ENCODE data around the gene MRPL58. TPM values are rescaled to one million over a fixed set of nuclear protein-coding genes. Genes with fewer than 3 reads are reported as not detected.

The MRPL58 gene
- polyA plus RNA-seq, 3 donors = 18.9 to 52.6 (median 44.4) TPM

DNA sequence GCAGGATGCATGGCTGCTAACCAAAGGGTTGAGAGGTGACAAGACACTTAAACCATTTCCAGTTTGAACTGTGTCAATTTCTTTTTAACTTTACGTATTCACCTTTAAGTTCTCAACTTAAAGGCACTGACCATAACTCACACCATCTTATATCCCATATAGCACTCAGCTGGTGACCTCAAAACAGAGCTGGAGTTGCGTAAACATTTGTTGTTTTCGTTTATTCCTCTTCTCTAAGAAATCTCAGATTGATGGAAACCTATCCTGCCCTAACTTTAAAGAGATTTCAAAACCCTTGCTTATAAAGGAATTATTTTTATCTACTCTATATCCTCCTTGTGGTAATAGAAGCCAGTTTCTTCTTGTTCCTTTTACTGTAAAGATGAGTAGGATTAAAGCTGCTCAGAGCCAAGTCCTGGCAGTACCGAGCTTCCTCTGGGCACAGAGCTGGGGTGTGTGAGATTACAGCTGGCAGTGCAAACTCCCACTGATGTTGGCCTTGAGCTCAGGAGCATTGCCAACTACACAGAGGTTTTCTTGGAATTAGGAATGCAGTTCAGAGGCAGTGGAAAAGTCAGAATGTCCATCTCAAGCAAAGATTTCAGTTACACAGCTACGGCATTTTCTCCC lies 35.9 kb downstream of the MRPL58 start:
- peaks cover 8% of the 10 kb centered on the region for H4K20me1 ChIP-seq (ENCODE audit: insufficient read depth, low read length)
- H3K4me3 ChIP-seq (replicated peaks in 1 of 3; ENCODE audit: low read depth in 2 of 3, low read length in 3 of 3) = peak overlapping the region in 2 of 3 experiments; percentile 88 to 97
- H3K27ac Mint-ChIP-seq = peak overlapping the region in 4 of 7 donors; percentile 10 to 86 (median 39)
- 21% methylated on average over 2 of the region's 5 CpGs for WGBS (ENCODE audit: insufficient coverage)
- no peak overlapping the region for H3K9ac ChIP-seq (ENCODE audit: insufficient read depth, low read length, poor library complexity, severe bottlenecking)
- peaks cover 18 to 25% of the 10 kb centered on the region in 2 donors for H3K4me1 ChIP-seq (ENCODE audit: control insufficient read depth in 1 of 2, insufficient read depth in 2 of 2, low read length in 2 of 2)
- H3K36me3 ChIP-seq (replicated peaks in 1 of 2; ENCODE audit: control insufficient read depth in 1 of 2, insufficient read depth in 2 of 2, low read length in 2 of 2) = peaks cover 24 to 39% of the 10 kb centered on the region in 2 donors
- no peaks in the 10 kb centered on the region for H3K27me3 ChIP-seq (ENCODE audit: control insufficient read depth in 2 of 2, insufficient read depth in 2 of 2, low read length in 2 of 2)
- peaks cover 23% of the 10 kb centered on the region for H3K4me1 Mint-ChIP-seq
- H3K27ac ChIP-seq (ENCODE audit: low read depth in 1 of 2, low read length in 2 of 2) = no peak overlapping the region
- H3K27me3 Mint-ChIP-seq (ENCODE audit: low read depth in 3 of 3) = no peaks in the 10 kb centered on the region
- no peaks in the 10 kb centered on the region for H3K9me3 ChIP-seq (replicated peaks in 1 of 2; ENCODE audit: control insufficient read depth in 1 of 2, insufficient read depth in 1 of 2, low read length in 2 of 2)
- peak in 1 of 3 donors; percentile 10 for DNase-seq
- H3K9me3 Mint-ChIP-seq = no peaks in the 10 kb centered on the region
- H2AFZ ChIP-seq (ENCODE audit: insufficient read depth, low read depth, low read length, poor library complexity, severe bottlenecking) = peak overlapping the region; percentile 97
- H3K4me3 Mint-ChIP-seq = peak overlapping the region; percentile 92 to 93
- TF ChIP-seq, protein P1, sequence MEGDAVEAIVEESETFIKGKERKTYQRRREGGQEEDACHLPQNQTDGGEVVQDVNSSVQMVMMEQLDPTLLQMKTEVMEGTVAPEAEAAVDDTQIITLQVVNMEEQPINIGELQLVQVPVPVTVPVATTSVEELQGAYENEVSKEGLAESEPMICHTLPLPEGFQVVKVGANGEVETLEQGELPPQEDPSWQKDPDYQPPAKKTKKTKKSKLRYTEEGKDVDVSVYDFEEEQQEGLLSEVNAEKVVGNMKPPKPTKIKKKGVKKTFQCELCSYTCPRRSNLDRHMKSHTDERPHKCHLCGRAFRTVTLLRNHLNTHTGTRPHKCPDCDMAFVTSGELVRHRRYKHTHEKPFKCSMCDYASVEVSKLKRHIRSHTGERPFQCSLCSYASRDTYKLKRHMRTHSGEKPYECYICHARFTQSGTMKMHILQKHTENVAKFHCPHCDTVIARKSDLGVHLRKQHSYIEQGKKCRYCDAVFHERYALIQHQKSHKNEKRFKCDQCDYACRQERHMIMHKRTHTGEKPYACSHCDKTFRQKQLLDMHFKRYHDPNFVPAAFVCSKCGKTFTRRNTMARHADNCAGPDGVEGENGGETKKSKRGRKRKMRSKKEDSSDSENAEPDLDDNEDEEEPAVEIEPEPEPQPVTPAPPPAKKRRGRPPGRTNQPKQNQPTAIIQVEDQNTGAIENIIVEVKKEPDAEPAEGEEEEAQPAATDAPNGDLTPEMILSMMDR (IDR thresholded peaks at IDR 0.05) = no peak
- peak overlapping the region; percentile 88 for H3K4me2 ChIP-seq (replicated peaks; ENCODE audit: extremely low read depth, low read length, poor library complexity, severe bottlenecking)
- peaks cover 26 to 41% of the 10 kb centered on the region in 2 donors for H3K36me3 Mint-ChIP-seq
- intact Hi-C loops (cut with micrococcal nuclease) = loop anchor here (5.0 kb wide), 1 partner anchor 134 kb away; the partner anchor contains the start of gene SUMO2 (in 2 of the 2)
- peaks cover 41% of the 10 kb centered on the region for H3K79me2 ChIP-seq (ENCODE audit: insufficient read depth, low read length)

DNA sequence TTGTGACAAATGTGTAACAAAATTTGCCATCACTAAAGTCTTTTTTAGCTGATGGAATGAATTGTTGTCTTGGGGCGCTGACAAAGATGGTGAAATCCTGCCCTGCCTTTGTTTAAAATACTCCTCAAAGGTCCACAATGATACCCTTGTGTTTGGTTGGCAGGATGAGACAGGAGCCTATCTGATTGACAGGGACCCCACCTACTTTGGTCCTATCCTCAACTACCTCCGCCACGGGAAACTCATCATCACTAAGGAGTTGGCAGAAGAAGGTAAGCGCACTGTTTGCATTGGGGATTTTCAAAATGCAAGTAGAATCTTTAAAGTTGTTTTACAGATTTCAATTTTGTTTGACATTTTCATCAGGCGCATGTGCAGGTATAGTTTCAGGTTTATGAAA lies 36.6 kb downstream of the MRPL58 start:
- intact Hi-C loops (cut with micrococcal nuclease) = loop anchor here (5.0 kb wide), 1 partner anchor 133 kb away; the partner anchor contains the start of gene SUMO2 (in 2 of the 2)
- H3K79me2 ChIP-seq (ENCODE audit: insufficient read depth, low read length) = peaks cover 36% of the 10 kb centered on the region
- no peaks in the 10 kb centered on the region for H3K27me3 Mint-ChIP-seq (ENCODE audit: low read depth in 3 of 3)
- WGBS (ENCODE audit: insufficient coverage) = 100% methylated on average over 1 of the region's 5 CpGs
- no peak overlapping the region for H3K9ac ChIP-seq (ENCODE audit: insufficient read depth, low read length, poor library complexity, severe bottlenecking)
- no peaks in the 10 kb centered on the region for H3K27me3 ChIP-seq (ENCODE audit: control insufficient read depth in 2 of 2, insufficient read depth in 2 of 2, low read length in 2 of 2)
- peaks cover 18 to 25% of the 10 kb centered on the region in 2 donors for H3K4me1 ChIP-seq (ENCODE audit: control insufficient read depth in 1 of 2, insufficient read depth in 2 of 2, low read length in 2 of 2)
- TF ChIP-seq, protein P1 (IDR thresholded peaks at IDR 0.05) = no peak
- H3K4me3 Mint-ChIP-seq = no peak overlapping the region
- DNase-seq = no peak
- peak overlapping the region in 1 of 7 donors; percentile 6 for H3K27ac Mint-ChIP-seq
- H3K36me3 ChIP-seq (replicated peaks in 1 of 2; ENCODE audit: control insufficient read depth in 1 of 2, insufficient read depth in 2 of 2, low read length in 2 of 2) = peaks cover 31 to 46% of the 10 kb centered on the region in 2 donors
- peaks cover 32 to 48% of the 10 kb centered on the region in 2 donors for H3K36me3 Mint-ChIP-seq
- H3K27ac ChIP-seq (ENCODE audit: low read depth in 1 of 2, low read length in 2 of 2) = no peak overlapping the region
- peaks cover 4% of the 10 kb centered on the region for H4K20me1 ChIP-seq (ENCODE audit: insufficient read depth, low read length)
- no peak overlapping the region for H2AFZ ChIP-seq (ENCODE audit: insufficient read depth, low read depth, low read length, poor library complexity, severe bottlenecking)
- H3K4me2 ChIP-seq (replicated peaks; ENCODE audit: extremely low read depth, low read length, poor library complexity, severe bottlenecking) = no peak overlapping the region
- H3K9me3 ChIP-seq (replicated peaks in 1 of 2; ENCODE audit: control insufficient read depth in 1 of 2, insufficient read depth in 1 of 2, low read length in 2 of 2) = no peaks in the 10 kb centered on the region
- H3K9me3 Mint-ChIP-seq = no peaks in the 10 kb centered on the region
- no peak overlapping the region for H3K4me3 ChIP-seq (replicated peaks in 1 of 3; ENCODE audit: low read depth in 2 of 3, low read length in 3 of 3)
- H3K4me1 Mint-ChIP-seq = peaks cover 23% of the 10 kb centered on the region
